PFSK-1 (cell line): ENCODE results near the gene SMTNL1.

Source experiments
- FOXP2 ChIP-seq: optimal IDR thresholded peaks from 2 replicates; pipeline ENCODE3; 2011; ENCODE audit warnings: borderline replicate concordance, control low read depth, inconsistent platforms; ENCODE audit not compliant: insufficient read depth; ENCODE audit errors: extremely low read length, extremely low read depth
- POLR2AphosphoS5 ChIP-seq: IDR thresholded peaks from 2 replicates; pipeline ENCODE4 v1.6.1; 2012; ENCODE audit warnings: low read depth, mild to moderate bottlenecking, control low read depth, low read length, moderate library complexity
- REST ChIP-seq, 2 experiments: IDR thresholded peaks; 2 replicates each; pipeline versions ENCODE4 v1.6.1 to v1.8.0; 2011 to 2012; ENCODE audit warnings: low read depth in 2 of 2, low read length in 2 of 2, control low read depth in 1 of 2, inconsistent platforms in 1 of 2, mild to moderate bottlenecking in 1 of 2, moderate library complexity in 1 of 2; ENCODE audit not compliant: insufficient read depth in 1 of 2
- SIN3A ChIP-seq: IDR thresholded peaks from 2 replicates; pipeline ENCODE4 v1.6.1; 2012; ENCODE audit warnings: mild to moderate bottlenecking, low read length, moderate library complexity, borderline replicate concordance; ENCODE audit not compliant: insufficient read depth
- TAF1 ChIP-seq: IDR thresholded peaks from 2 replicates; pipeline ENCODE4 v1.6.1; 2012; ENCODE audit warnings: low read length, control low read depth, borderline replicate concordance; ENCODE audit not compliant: insufficient read depth

GRCh38 chr11:57490456-57491248 lies 46.7 kb upstream of the SMTNL1 start:
- TF ChIP-seq FOXP2 = no peak
- no peak for TF ChIP-seq POLR2AphosphoS5
- no peak for TF ChIP-seq REST (IDR thresholded peaks at IDR 0.05; ENCODE audit: insufficient read depth in 1 of 2, low read depth in 2 of 2, low read length in 2 of 2)
- no peak for TF ChIP-seq SIN3A
- no peak for TF ChIP-seq TAF1
